GM21390 (cell line): Measurements from ENCODE around the gene PDGFC.

Experiments
- ATAC-seq: cut with Tn5 transposase; IDR thresholded peaks from one replicate; pipeline ENCODE4 v1.9.1; 2021; ENCODE audit not compliant: unreplicated experiment

PDGFC gene

GRCh38 chr4:156971676-156972378 lies at the start of gene PDGFC:
Gene PDGFC (minus strand): TSS chr4:156971799. CDS start chr4:156970903, 896 bp downstream.
- no peak for ATAC-seq

- no peak for ATAC-seq
These were observed 49.3 kb upstream of the PDGFC start for GRCh38 chr4:157020882-157021281.

- ATAC-seq: no peak
These were observed 47.4 kb upstream of the PDGFC start for GRCh38 chr4:157018920-157019490.

- no peak for ATAC-seq
These were observed 43.3 kb upstream of the PDGFC start for GRCh38 chr4:157014621-157015591.

GRCh38 chr4:157013656-157014055 lies 42.1 kb upstream of the PDGFC start:
- ATAC-seq: no peak

GRCh38 chr4:157012781-157013180 lies 41.2 kb upstream of the PDGFC start:
- no peak for ATAC-seq

GRCh38 chr4:157012296-157012695 lies 40.7 kb upstream of the PDGFC start:
- ATAC-seq: no peak

- no peak for ATAC-seq
These were observed 39.0 kb upstream of the PDGFC start for GRCh38 chr4:157010630-157011029.

GRCh38 chr4:157005831-157006230 lies 34.2 kb upstream of the PDGFC start:
- ATAC-seq: no peak

- no peak for ATAC-seq
These were observed 33.6 kb upstream of the PDGFC start for GRCh38 chr4:157005193-157005592.

- ATAC-seq: no peak
These were observed 32.9 kb upstream of the PDGFC start for GRCh38 chr4:157004279-157005161.

- ATAC-seq: no peak
These were observed 27.5 kb upstream of the PDGFC start for GRCh38 chr4:156999175-156999517.

- ATAC-seq: no peak
These were observed 27.0 kb upstream of the PDGFC start for GRCh38 chr4:156998500-156999174.

GRCh38 chr4:156992943-156993342 lies 21.3 kb upstream of the PDGFC start:
- ATAC-seq: no peak

- no peak for ATAC-seq
These were observed 19.6 kb upstream of the PDGFC start for GRCh38 chr4:156991161-156991560.

GRCh38 chr4:156983366-156983765 lies 11.8 kb upstream of the PDGFC start:
- ATAC-seq: no peak

GRCh38 chr4:156981262-156981769 lies 9.7 kb upstream of the PDGFC start:
- no peak for ATAC-seq

- ATAC-seq: no peak
These were observed 6.0 kb upstream of the PDGFC start for GRCh38 chr4:156977435-156978160.

- ATAC-seq: no peak
These were observed 4.5 kb upstream of the PDGFC start for GRCh38 chr4:156976147-156976546.
